ENCODE results near the gene MAT1A.
"Not testable (repeated sequence)": the region's sequence is repeated elsewhere in the genome, so short reads cannot be mapped to it uniquely, and the experiment has no call there.

- TF ChIP-seq CTCF (conservative IDR thresholded peaks at IDR 0.05); ZFX (IDR thresholded peaks at IDR 0.05): not testable (repeated sequence)
Measured at GRCh38 chr10:80254726-80255125, 34.7 kb downstream of the MAT1A start.

Data from C4-2B (cell line).